ENCODE measurements around the gene PTPRO. TPM values are rescaled to one million over a fixed set of nuclear protein-coding genes. Genes with fewer than 3 reads are reported as not detected.

The PTPRO gene
- polyA plus RNA-seq, 12 donors = 0.76 to 12.0 (median 1.5) TPM; not detected in 1

DNA sequence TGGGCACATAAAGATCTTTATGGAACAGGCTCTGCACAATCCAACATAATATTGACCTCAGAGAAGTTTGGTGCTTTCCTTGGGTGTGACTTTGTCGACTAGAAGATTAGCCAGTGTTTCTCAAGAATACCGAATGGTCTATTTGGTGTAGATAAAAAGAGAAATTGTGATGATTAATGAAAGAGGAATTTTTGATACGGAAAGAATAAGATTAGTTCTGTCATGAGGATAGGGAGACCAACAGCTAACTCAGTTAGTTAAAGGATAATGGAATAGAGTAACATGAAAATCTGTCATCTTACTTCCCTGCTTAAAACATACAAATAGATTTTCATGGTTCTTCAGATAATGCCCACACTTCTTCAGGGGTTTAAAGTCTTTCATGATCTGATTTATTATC, 24.2 kb downstream of the PTPRO start:
- DNase-seq = no peak

DNA sequence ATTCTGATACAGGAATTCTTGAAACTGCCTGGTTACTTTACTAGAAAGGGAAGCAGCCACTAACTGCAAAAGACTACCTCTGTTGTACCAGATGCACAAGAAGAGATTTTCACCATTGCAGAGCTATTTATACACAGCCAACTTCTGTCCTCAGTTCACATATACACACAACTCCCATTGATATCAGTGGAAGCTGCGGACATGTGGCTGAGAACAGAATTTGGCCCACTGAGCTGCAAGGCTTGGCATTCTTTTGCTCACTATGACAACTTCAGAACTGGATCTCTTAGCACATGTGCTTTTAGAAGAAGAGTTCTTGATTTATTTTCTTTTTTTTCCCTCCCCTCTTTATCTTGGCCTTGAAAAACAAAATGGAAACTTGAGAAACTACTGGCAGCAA, 28.3 kb downstream of the PTPRO start:
- peak; percentile 3 for DNase-seq

DNA sequence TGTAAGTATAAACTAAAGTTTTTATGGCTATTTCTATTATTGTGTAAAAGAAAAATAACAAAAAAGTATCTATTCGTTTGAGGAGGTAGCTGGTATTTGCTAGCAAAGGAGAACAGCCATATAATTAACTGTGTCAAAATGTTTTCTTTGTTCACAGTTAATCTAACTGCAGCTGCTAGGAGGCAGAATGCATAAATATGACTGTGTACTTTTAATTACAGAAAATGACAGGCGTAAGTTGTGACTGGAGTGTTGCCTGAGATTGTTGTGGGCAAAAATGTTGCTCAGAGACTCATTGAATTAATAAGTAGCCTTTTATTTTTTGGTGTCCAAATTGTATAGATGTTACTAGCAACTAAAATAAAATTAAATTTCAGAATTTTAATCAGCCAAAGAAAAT, 33.5 kb downstream of the PTPRO start:
- no peak for DNase-seq

DNA sequence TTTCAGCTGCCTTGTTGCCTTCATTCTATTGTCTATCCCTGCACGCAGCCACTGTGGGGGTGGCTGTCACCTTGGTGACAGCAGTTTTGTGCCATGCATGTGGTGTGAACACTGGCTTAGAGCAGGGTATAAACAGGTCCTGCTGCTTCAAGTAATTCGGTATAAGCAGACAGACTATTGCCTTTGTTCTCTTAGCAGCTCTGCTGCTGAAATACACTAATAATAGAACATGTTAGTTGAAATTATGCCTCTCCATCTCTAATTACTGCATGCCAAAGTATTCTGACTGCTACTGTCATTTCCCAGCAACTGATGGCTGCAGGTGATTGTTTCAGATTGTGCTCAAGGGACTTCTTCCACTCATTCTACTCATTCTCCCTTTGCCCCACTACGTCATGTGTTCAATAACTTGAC, 34.6 kb downstream of the PTPRO start:
- no peak for DNase-seq

DNA sequence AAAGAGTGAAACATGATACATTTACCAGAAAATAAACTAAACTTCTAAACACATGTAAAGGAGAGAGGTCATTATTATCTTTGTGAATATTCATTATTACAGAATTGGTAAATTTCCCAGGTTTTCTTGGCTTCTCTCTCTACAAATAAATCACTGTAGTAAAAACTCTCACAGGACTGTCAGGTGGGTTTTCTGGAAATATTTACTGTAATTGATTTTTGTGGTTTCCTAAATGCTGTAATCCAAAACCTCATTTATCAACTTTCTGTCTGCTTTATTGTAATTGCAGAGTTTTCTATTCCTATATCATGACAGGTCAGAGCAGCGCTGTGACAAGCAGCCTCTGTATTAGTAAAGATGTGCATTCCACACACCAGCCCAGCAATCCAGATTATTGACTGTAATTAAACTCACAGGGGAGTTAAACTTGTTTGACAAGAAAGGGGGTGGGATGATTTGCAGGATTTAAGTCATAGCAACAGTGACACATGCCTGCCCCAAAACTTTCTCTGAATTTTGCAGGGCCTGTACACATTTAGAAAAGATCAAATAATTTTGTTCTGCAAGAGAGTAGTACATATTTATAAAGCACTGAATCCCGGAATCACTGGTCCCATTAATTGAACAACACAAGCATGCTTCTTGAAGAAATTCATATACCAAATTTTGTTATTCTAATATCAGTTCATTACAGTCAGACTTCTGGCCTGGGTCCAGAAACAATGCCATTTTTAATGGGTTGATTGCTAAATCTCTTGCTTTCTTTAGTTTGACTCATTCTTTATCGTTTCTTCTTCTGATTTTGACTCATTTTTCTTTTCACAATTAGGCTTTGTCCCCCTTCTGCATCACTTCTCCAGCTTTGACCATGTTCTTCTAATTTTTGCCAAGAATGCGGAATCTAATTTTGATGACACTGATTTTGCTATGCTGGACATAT, 42.2 kb downstream of the PTPRO start:
- peak; percentile 0 for DNase-seq

DNA sequence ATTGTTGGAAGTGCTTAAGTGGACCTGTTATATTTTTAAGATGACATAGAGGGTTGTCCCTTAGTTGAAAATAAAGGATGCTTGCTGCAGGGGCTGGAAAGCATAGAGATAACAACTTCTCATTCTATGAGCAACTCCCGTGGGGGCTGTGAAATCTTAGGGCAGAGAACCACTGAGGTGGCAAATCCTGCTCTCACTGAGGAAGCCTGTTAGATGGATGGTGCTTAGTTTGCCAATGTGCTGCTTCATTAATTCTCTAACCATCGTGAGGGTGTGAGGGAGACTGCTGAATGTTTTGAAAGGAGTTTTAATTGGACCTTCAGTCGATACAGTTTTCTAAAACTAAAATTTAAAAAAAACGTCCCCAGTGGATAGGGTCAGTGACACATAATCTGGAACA, 46.5 kb downstream of the PTPRO start:
- no peak for DNase-seq

DNA sequence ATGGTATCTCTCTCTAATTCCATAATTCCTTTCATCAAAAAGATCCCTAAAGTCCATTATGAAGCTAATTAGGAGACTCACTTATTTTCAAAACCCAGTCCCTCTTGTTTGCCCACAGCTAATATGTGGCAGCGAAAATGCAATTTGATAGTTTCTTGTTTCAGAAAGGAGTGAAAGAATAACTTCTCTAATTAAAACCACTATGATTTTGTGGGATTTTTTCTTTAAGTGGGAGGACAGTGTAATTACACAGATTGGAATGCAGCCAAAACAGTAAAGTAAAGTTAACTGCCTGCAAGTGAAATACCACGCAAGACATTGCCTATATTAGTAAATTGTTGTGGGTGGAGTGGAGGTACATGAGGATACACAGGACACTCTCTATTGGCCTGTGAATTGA, 50.0 kb downstream of the PTPRO start:
- no peak for DNase-seq

DNA sequence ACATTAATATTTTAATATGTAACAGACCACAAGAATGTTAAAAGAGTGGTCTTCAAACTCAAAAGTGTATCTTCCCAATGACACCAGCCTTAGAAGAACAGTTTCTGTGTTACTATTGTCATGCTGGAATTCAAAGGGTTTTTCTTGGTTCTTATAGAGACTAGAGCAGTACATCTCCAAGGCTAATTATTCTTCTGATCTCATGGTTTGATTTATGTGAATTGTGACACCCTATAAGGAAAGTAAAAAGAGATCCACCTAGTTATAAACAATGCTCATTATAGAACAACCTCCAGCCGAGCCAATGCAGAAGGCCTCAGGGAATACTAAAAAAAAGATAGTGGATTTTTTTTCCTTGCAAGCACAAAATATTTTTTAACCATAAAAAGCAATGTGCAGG, 65.5 kb downstream of the PTPRO start:
- no peak for DNase-seq

DNA sequence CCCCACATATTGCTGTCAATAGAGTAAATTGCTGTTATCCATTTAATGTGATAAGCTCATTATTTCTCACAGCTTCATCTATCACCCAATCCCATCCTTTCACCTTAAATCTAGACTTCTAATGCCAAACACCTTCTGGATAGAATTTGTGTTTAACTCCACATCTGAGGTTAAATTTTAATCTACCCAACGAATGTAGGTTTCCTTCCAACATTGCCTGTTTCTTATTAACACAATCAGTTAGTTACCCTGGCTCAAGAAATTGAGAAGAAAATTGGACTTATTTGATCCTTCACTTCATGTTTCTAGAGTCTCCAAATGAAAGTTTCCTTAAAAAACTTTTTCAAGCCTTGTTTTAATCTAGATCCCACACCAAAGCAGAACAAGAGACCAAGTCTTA, 67.3 kb downstream of the PTPRO start:
- no peak for DNase-seq

DNA sequence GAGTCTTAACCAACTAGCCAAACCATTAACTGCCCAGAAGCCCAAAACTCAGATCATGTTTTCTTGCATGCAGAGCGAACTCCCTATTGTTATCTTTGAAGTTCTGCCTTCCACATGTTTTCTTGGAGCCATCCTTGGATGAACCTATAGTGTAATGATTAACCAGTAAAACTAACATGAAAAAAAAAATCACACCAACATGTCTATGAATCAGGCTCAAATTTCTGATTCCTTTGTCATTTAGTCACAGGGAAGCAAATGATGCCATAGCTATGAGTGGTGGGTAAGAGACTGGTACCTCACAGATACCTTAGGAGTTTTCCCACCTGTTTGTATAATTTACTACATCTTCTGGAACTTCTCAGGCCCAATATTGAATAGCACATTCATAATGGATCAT, 70.7 kb downstream of the PTPRO start:
- no peak for DNase-seq

DNA sequence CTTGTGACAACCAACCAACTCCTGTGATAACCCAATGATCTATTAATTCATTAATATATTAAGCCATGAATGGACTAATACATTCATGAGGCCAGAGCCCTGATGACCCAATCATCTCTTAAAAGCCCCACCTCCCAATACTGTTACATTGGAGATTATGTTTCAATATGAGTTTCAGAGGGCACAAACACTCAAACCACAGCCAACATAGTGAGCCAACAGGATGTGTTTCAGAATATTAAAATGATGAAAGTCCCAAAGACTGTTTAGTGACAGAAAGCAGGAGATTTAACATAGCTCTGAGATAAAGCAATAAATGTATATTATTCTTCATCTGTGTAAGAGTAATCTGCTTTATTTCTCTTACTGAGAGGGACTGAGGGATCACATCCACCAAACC, 71.7 kb downstream of the PTPRO start:
- no peak for DNase-seq

DNA sequence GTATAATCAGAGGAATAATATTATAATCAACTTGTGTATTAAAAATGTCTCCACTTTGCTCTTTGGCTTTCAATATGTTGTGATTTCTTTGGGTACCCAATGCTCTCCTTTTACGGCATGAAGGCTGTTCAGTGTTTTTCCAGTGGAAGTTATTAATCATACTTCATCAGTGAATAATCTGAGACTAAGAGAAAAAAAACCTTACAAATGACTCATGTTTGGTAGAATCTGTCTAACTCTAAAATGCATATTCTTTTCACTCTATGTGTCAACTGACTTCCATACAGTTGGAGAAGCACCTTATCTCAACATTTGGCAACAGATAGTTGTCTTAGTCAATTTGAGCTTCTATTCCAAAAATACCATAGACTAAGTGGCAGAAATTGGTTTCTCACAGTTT, 82.2 kb downstream of the PTPRO start:
- no peak for DNase-seq

DNA sequence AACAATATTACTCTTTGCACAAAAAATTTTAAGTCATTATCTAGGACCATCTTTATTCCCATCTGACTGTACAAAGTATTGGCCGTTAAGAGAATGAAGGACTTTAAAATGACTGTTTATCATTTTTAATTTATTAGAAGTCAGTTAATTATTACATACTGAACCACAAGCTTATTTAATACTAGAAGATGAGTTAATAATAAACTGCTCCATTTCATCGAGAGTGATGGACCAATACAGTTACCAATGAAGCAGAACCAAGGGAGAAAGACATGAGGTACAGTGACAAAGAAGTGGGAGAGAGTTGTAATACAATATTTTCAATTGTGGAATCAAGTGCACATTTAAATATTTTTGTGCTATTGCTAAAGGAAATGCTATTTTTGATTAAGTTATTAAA, 83.3 kb downstream of the PTPRO start:
- DNase-seq = no peak

DNA sequence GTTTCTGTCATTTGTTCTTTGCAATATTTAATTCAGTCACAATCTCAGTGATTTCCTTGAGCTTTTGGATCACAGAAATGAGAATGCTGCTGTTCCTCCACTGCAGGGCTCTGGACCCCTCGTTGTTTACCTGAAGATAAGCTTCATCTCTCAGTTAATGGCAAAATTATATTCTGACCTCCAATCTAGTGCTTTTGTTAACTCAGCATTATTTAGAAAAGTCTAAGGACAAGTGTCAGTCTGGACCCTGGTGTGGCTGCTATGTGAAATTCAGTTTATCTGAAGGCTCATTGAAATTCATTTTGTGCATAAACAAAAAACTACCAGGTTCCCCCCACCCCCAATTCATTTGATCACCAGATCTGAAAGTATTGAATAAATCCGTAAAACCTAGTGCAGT, 84.7 kb downstream of the PTPRO start:
- DNase-seq = no peak

DNA sequence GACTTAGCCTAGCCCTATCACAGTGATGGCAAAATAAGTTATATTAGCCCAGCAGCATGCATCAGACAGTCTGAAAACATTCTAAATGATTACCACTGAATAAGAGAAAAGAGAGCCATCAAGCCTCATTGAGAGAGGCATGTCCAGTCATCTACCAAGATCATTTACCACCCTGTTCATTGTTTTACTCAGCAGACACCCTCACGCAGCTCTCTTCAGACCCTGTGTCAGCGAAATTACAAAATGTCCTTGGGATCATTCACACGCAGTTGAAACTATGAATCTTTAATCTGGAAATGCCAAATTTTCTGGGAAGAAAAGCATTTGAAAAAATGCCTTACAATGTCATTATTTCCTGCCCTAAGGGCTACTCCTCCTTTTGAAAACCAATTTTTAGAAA, 89.5 kb downstream of the PTPRO start:
- no peak for DNase-seq

DNA sequence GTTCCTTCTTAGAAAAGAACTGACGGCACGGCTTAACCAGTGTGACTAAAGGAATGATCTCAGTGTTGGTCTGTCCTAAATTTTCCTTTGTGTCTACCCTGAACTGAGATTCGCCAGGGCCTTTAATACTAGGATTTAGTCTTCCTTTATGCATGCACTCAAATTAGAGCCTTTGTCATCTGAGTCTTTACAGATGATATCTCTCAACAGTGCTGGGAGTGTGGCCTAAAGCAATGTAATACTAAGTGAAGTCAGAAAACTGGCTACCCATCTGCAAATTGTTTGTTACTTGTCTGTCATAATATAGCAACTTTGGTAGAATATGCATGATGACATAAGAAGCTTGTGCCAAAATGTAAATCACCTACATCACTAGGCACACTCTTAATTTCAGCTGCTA, 95.4 kb downstream of the PTPRO start:
- DNase-seq = no peak

DNA sequence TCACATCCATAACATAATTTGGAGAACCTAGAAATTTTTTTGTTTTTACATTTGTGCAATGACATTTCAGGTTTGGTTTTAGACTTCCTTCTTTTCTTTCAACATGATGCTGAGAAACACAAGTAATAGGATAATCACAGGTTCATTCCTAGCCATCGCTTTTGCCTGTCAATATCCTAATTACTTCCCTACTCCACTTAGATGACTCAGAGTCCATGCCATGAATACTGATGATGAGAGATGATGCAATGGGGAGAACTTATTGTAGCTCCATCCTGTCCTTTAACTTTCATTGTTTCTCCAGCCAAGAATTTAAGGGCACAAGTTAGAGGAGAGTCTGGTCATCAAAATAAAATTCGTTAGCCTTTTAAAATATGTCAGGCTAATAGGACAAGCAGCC, 101.3 kb downstream of the PTPRO start:
- DNase-seq = no peak

DNA sequence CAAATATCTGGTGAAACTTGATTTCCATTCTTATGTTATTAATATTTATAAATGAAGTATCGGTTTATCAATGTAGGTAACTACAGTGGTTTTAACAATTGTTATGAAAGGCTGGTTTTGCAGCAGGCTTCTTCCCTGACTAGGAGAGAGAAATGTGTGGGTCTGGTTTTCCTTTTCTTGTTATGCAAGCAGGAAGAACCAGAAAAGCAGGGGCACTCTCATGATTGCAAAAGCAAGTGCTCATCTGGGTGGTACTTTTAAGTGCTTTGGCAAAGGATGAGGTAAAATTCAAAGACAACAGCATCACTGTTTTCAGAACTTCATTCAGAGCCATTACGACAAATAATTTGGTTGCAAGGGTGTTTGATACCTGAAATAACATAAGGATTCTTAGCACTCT, 105.6 kb downstream of the PTPRO start:
- DNase-seq = no peak

DNA sequence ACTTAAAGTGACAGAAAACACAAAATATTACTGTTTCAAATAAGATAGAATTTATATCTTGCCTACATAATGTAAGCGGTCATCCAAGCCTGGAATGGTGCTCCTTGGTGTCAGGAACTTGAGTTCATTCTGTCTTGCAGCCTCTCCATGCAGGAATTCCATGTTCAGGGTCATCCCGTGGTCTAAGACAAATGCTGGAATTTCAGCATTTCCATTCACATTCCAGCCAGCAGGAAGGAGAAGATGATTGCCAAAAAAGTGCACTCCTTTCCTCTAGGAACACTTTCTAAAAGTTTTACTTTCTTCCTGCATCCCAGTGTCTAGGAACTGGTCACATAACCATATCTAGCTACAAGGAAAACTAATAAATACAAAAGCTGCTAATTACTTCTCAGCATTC, 106.3 kb downstream of the PTPRO start:
- DNase-seq = no peak

DNA sequence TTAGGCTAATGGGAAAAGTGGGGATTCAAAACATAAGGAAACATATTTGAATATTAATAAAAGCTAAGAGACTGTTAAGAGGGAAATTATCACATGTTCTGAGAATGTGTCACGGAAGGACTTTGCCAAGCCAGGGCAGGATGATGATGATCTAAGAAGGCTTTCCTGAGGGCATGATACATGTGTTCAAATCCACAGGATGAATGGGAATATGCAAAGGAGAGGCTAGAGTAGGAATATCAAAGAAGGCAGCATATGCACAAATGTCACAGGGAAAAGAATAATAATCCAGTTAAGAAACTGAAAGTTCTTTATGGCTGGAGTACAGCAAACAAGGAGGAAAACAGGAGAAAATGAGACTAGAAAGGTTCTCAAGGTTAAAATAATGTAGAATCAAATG, 107.0 kb downstream of the PTPRO start:
- DNase-seq = no peak

DNA sequence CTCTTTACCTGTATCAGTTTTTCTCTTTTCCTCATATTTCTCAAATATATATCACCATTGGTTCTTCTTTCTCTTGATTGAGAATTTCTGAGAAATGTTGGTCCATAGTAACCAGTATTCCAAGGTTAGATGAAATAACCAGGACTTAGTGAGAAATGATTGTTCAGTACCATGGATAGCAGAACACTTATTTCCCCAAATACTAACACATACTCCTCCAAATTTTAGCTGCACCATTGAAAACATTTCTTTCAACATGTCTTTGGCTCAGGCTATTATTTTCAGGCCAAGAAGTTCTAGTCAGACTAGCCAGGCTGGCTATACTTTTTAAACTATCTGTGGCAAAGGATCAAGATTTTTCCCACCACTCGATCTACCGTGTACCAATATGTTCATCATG, 113.3 kb downstream of the PTPRO start:
- DNase-seq = no peak

DNA sequence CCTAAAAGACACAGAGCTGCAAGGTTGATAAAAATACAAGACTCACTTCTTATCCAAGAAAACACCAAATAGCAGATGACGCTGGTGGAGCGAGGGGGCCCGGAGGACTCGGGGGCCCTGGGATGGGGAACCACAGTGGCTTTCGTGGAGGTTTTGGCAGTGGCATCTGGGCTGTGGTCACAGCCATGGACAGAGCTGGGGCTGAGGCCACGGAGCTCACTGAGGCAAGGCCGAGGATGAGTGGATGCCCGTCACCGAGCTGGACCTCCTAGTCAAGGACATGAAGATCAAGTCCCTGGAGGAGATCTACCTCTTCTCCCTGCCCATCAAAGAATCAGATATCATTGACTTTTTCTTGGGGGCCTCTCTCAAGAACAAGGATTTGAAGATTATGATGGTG, 117.2 kb downstream of the PTPRO start:
- no peak for DNase-seq

DNA sequence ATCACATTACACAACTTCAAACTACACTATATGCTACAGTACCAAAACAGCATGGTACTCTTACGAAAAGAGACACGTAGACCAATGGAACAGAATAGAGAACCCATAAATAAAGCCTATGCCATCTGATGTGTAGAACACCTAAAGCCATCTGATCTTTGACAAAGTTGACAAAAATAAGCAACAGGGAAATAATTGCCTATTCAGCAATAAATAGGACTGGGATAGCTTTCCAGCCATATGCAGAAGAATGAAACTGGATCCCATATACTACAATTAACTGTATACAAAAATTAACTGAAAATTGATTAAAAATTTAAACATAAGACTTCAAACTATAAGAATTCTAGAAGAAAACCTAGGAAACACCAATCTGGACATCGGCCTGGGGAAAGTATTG, 120.7 kb downstream of the PTPRO start:
- DNase-seq = no peak

DNA sequence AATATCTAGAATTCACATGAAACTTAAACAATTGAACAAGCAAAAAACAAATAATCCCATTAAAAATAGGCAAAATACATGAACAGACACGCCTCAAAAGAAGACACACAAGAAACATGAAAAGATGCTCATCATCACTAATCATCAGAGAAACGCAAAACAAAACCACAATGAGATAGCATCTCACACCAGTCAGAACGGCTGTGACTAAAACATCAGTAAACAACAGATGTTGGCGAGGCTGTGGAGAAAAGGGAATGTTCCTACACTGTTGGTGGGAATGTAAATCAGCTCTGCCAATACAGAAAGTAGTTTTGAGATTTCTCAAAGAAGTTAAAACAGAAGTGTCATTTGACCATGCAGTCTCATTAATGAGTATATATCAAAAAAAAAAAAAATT, 121.3 kb downstream of the PTPRO start:
- DNase-seq = no peak

Data from muscle of arm (tissue), 12 donors.